Tibial nerve (tissue), 4 donors: ENCODE results near the gene PIP5K1B. TPM values are rescaled to one million over a fixed set of nuclear protein-coding genes. Genes with fewer than 3 reads are reported as not detected.

Experiments
- DNase-seq, 2 donors: peaks; one replicate each; pipeline ENCODE4 v3.0.0-alpha.2; 2019; ENCODE audit warnings: low spot score in 2 of 2
- H3K27ac ChIP-seq, 4 donors: fragments of 200-600 bp; sonication (generic) in 3 of 4; one replicate each; pipeline ENCODE4 v1.5.1; 2017 to 2019; ENCODE audit warnings: mild to moderate bottlenecking in 1 of 4
- H3K27me3 ChIP-seq, 2 donors: fragments of 200-600 bp; sonication (generic) in 1 of 2; one replicate each; pipeline versions ENCODE4 v1.5.1 to v1.6.0; 2017 to 2019
- H3K36me3 ChIP-seq, 3 donors: fragments of 200-600 bp; sonication (generic); one replicate each; pipeline ENCODE4 v1.5.1; 2018 to 2019
- H3K4me1 ChIP-seq, 4 donors: fragments of 200-600 bp; sonication (generic) in 3 of 4; one replicate each; pipeline ENCODE4 v1.5.1; 2017 to 2019
- H3K4me3 ChIP-seq, 4 donors: fragments of 200-600 bp; sonication (generic) in 3 of 4; one replicate each; pipeline ENCODE4 v1.5.1; 2017 to 2019; ENCODE audit warnings: mild to moderate bottlenecking in 1 of 4, moderate library complexity in 1 of 4
- H3K9me3 ChIP-seq, 4 donors: fragments of 200-600 bp; sonication (generic) in 3 of 4; one replicate each; pipeline ENCODE4 v1.5.1; 2017 to 2019
- CTCF ChIP-seq, 5 experiments: fragments of 200-600 bp in 3 of 5; fragments of 450-650 bp in 2 of 5; sonication (generic) in 3 of 5; IDR thresholded peaks; one replicate each; pipeline ENCODE4 v1.5.1; 2016 to 2019; ENCODE audit warnings: antibody characterized with exemption in 5 of 5, mild to moderate bottlenecking in 3 of 5, moderate library complexity in 2 of 5
- EP300 ChIP-seq, 2 donors: sonication (generic); formaldehyde crosslinking; IDR thresholded peaks; one replicate each; pipeline ENCODE4 v1.6.1; 2017; ENCODE audit warnings: antibody characterized with exemption in 2 of 2, mild to moderate bottlenecking in 1 of 2
- POLR2A ChIP-seq, 2 donors: fragments of 450-650 bp; IDR thresholded peaks; one replicate each; pipeline ENCODE4 v1.6.1; 2017; ENCODE audit warnings: antibody characterized with exemption in 2 of 2, mild to moderate bottlenecking in 2 of 2, moderate library complexity in 2 of 2
- WGBS, 2 donors: methylation state at CpG; one replicate each; pipeline ENCODE4 v1.1.5; 2018; 5-methylcytosine and 5-hydroxymethylcytosine counted together
- total RNA-seq, 4 donors: library from RNA; depleted of rRNA; stranded (reverse); fragments of >200 nt; gene quantifications; one replicate each; pipeline ENCODE4 v1.1.0, GENCODE V29; 2016

The PIP5K1B gene
- total RNA-seq, 4 donors from 2014 or later = 0.20 to 6.8 (median 3.5) TPM

GRCh38 chr9:68791169-68791568 lies 86.1 kb downstream of the PIP5K1B start:
- no peak for DNase-seq
- peaks cover 0 to under 1% (median 0%) of the 10 kb centered on the region in 4 donors for H3K4me1 ChIP-seq
- no peaks in the 10 kb centered on the region for H3K9me3 ChIP-seq
- no peak overlapping the region for H3K4me3 ChIP-seq
- 88 to 92% methylated on average over 3 of the region's 3 CpGs for whole genome bisulfite sequencing, 2 donors
- TF ChIP-seq POLR2A (IDR thresholded peaks at IDR 0.05) (no peak), CTCF (IDR thresholded peaks at IDR 0.05) (no peak), EP300 (IDR thresholded peaks at IDR 0.05) (no peak)
- no peaks in the 10 kb centered on the region for H3K36me3 ChIP-seq
- no peaks in the 10 kb centered on the region for H3K27me3 ChIP-seq
- no peak overlapping the region for H3K27ac ChIP-seq

DNA sequence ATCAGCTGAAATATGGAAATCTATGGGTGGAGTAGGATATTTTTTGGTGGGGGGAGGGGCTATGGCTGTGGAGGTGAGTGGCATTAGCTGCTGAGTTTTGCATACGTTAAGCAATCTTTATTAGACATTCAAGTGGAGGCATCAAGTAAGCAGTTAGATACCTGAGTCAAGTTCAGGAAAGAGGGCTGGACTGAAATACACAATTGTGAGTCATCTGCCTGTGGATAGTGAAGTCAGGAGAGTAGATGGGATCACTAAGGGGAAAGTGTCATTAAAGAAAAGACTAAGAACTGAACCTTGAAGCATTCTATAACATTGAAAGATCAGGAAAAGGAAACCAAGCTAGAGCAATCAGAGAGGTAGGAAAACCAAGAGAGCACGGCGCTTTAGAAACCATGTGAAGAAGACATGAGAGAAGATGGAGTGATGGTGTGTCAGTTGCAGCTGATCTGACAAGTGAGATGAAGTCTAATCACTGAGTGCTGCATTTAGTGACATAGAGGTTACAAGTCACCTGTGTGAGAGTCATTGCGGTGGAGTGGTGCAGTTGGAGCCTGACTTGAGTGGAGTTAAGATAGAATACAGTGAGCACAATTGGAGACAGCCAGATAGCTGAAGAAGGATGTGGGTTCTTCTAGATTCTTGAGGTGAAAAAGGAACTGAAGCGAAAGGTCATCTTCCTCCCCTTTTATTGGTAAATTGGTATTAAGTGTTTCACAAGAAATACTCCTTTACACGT lies 88.7 kb downstream of the PIP5K1B start:
- H3K4me3 ChIP-seq = no peak overlapping the region
- no peak overlapping the region for H3K27ac ChIP-seq
- H3K9me3 ChIP-seq = no peaks in the 10 kb centered on the region
- H3K36me3 ChIP-seq = no peaks in the 10 kb centered on the region
- H3K27me3 ChIP-seq = no peaks in the 10 kb centered on the region
- TF ChIP-seq EP300 (IDR thresholded peaks at IDR 0.05) = no peak
- no peak for TF ChIP-seq CTCF (IDR thresholded peaks at IDR 0.05)
- TF ChIP-seq POLR2A (IDR thresholded peaks at IDR 0.05) = no peak
- H3K4me1 ChIP-seq = no peaks in the 10 kb centered on the region
- WGBS, 2 donors = 84 to 86% methylated on average over 6 of the region's 6 CpGs
- DNase-seq = no peak

DNA sequence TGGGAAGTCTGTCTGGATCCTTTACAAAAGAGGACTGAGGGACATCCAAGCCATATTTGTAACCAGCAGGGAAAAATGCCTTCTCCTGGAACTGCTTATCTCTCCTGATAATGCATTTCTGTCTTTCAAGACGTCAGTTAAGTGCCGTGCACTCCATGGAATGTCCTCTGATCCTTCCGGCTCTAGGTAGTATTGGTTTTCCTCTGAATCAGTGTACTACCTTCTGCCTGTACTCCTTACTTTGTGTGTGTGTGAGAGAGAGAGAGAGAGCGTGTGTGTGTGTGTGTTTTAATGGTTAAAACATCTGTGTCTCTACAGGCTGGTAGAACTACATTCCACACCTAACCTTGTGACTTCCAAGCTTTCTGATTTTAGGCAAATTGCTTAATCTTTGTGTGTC lies 89.9 kb downstream of the PIP5K1B start:
- Histone ChIP-seq H3K27ac (no peak overlapping the region), H3K36me3 (no peaks in the 10 kb centered on the region), H3K27me3 (no peaks in the 10 kb centered on the region), H3K9me3 (no peaks in the 10 kb centered on the region), H3K4me3 (no peak overlapping the region), H3K4me1 (no peaks in the 10 kb centered on the region)
- DNase-seq = no peak
- WGBS, 2 donors = 42 to 46% methylated on average over 4 of the region's 4 CpGs
- TF ChIP-seq POLR2A (IDR thresholded peaks at IDR 0.05) = no peak
- no peak for TF ChIP-seq CTCF (IDR thresholded peaks at IDR 0.05)
- no peak for TF ChIP-seq EP300 (IDR thresholded peaks at IDR 0.05)

GRCh38 chr9:68795411-68795810 lies 90.4 kb downstream of the PIP5K1B start:
- no peak for TF ChIP-seq EP300 (IDR thresholded peaks at IDR 0.05)
- no peak for TF ChIP-seq POLR2A (IDR thresholded peaks at IDR 0.05)
- no peak for TF ChIP-seq CTCF (IDR thresholded peaks at IDR 0.05)
- Histone ChIP-seq H3K4me1 (no peaks in the 10 kb centered on the region), H3K36me3 (no peaks in the 10 kb centered on the region), H3K27me3 (no peaks in the 10 kb centered on the region), H3K4me3 (no peak overlapping the region), H3K9me3 (no peaks in the 10 kb centered on the region), H3K27ac (no peak overlapping the region)
- no peak for DNase-seq
- 56 to 60% methylated on average over 2 of the region's 2 CpGs for WGBS, 2 donors

DNA sequence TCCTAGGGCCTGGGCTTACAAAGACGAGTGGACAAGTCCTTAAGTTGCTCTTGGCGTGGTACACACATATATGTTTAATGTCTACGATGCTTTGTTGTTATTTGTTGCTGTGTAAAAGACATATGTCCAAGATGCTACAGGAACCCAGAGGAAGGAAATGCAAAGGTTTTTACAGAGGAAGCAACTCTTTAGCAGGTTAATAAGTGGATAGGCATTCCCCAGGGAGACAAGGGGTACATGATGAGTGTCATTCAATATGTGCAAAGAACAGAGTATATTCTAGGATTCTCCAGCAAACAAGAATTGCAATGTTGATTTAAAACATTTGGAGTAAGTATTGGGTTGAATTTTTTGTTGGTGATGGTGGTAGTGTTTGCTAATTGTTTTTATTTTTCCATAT lies 92.1 kb downstream of the PIP5K1B start:
- Histone ChIP-seq H3K4me3 (no peak overlapping the region), H3K36me3 (no peaks in the 10 kb centered on the region), H3K4me1 (no peaks in the 10 kb centered on the region), H3K27me3 (no peaks in the 10 kb centered on the region), H3K9me3 (no peaks in the 10 kb centered on the region), H3K27ac (no peak overlapping the region)
- 83 to 86% methylated on average over 3 of the region's 3 CpGs for WGBS, 2 donors
- TF ChIP-seq CTCF (IDR thresholded peaks at IDR 0.05) (no peak), POLR2A (IDR thresholded peaks at IDR 0.05) (no peak), EP300 (IDR thresholded peaks at IDR 0.05) (no peak)
- DNase-seq = no peak
